TTC549 (cell line): ENCODE results near the gene MYL12B.
"Not testable (repeated sequence)": the region's sequence is repeated elsewhere in the genome, so short reads cannot be mapped to it uniquely, and the experiment has no call there.

Experiments
- FAIRE-seq: peaks from 2 replicates; lab custom pipeline; 2012; peaks lifted over from hg19 to GRCh38; lab: Jason Lieb, UNC

MYL12B gene

GRCh38 chr18:3263132-3263700 is 1.3 kb downstream of the MYL12B start:
- FAIRE-seq, result no peak

- no peak for FAIRE-seq
Observed at GRCh38 chr18:3264362-3264761, 2.4 kb downstream of the MYL12B start.

DNA sequence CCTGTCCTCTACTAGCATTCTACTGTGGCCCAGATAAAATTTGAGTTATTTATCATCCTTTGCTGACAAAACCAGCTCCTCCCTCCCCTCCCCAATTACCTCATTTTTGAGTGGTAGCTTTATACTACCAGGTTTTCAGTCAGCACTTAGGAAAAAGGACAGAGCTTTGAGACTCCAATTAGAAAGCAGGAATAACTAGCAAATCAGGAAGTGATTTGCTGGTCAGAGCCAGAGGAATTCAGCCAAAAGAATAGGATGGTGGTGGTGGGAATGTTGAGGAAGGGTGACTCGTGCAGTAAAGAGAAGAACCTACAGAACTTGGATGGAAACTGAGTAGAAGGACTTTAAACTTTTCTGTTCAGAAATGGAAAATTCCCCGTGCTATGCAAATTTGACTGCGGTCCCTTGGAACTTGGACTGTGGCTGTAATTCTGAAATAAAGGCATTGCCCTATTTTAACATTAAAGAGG is 3.7 kb downstream of the MYL12B start:
- no peak for FAIRE-seq

DNA sequence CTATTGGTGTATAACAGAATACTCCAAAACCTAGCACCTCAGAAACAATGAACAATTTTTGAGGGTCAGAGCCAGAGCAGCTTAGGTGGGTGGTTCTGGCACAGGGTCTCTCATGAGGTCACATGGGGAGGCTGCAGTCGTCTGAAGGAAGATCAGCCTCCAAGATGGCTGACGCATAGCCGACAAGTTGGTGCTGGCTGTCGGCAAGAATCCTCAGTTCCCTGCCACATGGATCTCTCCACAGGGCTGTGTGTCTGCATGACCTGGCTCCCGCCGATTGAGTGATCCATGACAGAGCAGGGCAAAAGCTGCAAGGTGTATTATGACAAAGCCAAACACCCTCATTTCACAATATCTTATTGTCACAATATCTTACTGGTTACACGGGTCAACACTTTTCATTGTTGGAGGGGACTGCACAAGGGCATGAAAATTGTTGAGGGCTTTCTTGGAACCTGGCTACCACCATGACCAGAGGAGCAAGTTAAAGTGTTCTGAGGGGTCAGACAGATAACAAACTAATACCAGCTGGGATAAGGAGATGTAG is 4.2 kb downstream of the MYL12B start:
- FAIRE-seq, result no peak

GRCh38 chr18:3268306-3268705 is 6.4 kb downstream of the MYL12B start:
- no peak for FAIRE-seq

- FAIRE-seq, result no peak
Observed at GRCh38 chr18:3269241-3269913, 7.4 kb downstream of the MYL12B start.

- no peak for FAIRE-seq
Observed at GRCh38 chr18:3269914-3270299, 8.0 kb downstream of the MYL12B start.

GRCh38 chr18:3273042-3273441 is 11.1 kb downstream of the MYL12B start:
- no peak for FAIRE-seq

GRCh38 chr18:3277643-3278213 is 15.8 kb downstream of the MYL12B start:
- FAIRE-seq, result not testable (repeated sequence)

DNA sequence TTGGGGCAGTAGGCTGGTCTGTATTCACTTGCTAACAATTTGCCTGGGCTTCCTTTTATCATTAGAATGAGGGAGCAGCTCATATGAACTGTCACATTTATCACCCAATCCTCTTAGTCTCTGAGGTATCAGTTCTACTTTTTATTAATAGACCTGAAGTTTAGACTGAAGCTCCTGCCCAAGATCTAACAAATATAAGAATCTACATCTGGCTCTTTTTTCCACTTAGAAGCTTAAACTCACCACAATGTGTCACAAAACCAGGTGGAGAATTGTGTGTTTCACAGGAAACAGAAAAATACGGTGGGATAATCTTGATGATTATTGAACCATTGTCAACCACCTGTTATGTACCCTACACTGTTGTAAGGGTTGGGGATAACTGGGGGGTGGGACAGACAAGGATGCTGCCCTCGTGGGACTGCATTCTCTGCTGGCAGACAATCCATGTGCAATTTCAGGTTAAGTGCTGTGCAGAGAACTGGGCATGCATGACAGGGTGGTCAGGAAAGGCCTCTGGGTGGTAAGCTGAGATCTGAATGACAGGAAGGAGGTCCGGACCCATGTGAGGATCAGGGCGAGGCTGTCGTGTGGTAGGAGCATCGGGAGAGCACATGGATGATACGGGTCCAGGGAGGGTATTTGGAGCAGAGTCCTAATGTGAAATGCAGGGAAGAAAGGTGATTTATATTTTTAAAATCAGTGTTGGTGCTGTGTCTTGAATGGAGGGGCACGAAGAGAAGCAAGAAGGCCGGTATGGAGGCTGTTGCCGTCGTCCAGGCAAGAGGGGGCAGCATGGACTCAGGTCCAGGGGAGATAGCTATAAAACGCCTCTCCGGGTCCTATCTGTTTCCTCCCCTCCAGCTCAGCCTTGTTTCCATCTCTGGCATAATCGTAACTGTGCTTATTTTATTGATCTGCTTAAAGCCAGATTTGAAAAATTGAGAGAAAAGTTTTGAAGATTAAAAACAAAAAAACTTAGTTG is 17.6 kb downstream of the MYL12B start:
- no peak for FAIRE-seq

- peak; percentile 95 for FAIRE-seq
Observed at GRCh38 chr18:3281456-3282400, 19.8 kb downstream of the MYL12B start.

GRCh38 chr18:3283253-3283863 is 21.4 kb downstream of the MYL12B start:
- FAIRE-seq, result no peak

- no peak for FAIRE-seq
Observed at GRCh38 chr18:3283908-3284307, 22.0 kb downstream of the MYL12B start.

- no peak for FAIRE-seq
Observed at GRCh38 chr18:3284501-3284900, 22.6 kb downstream of the MYL12B start.

- FAIRE-seq, result no peak
Observed at GRCh38 chr18:3286159-3286558, 24.2 kb downstream of the MYL12B start.

- FAIRE-seq, result no peak
Observed at GRCh38 chr18:3293196-3293951, 31.4 kb downstream of the MYL12B start.

GRCh38 chr18:3294435-3295080 is 32.6 kb downstream of the MYL12B start:
- no peak for FAIRE-seq

DNA sequence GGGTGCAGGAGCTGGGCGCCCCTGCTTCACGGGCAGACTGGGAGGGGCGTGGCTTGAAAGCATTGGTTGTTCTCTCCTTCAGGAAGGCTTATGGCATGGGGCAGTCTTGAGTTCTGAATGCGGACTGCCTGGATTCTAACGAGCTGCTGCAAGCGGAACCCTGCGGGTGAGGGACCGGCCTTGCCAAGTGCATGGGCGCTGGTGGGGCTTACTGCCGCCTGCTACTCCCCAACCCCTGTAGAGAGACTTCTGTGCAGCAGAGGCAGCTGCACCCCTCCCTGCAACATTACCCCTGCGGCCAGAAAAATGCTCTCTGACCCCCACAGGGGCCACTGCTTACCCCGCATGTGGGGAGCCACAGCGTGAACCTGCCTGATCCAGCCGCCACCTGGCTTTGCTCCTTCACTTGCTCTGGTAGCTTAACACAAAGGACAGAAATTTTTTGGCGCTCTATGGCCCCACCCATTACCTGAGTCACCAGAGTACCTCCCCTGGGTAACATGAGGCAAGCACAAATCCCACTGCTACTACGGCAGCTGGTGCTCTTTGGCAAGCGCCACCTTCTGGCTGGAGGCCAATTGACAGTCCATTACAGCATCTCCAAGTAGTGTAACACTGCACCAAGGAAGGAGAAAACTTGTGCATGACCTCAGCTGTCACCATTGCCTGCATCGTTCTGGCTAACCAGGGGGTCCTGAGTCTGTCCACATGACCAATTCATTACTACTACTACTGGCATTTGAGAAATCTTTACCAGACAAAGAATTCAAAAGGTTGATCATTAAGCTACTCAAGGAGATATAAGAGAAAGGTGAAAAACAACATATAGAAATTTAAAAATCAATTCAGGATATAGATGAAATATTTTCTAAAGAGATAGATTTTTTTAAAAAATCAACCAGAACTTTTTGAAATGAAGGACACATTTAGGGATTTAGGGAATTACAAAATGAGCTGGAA is 35.4 kb downstream of the MYL12B start:
- FAIRE-seq, result no peak
